GM18498 (cell line): Measurements from ENCODE around the gene DAAM1.

Experiments used
- ATAC-seq: cut with Tn5 transposase; IDR thresholded peaks from one replicate; pipeline ENCODE4 v1.9.1; 2021; ENCODE audit warnings: mild to moderate bottlenecking, moderate library complexity; ENCODE audit not compliant: unreplicated experiment

Gene DAAM1

GRCh38 chr14:59253527-59253926 lies 65.1 kb downstream of the DAAM1 start:
- no peak for ATAC-seq

GRCh38 chr14:59254146-59254910 lies 65.9 kb downstream of the DAAM1 start:
- ATAC-seq = peak; percentile 13

GRCh38 chr14:59254911-59255545 lies 66.6 kb downstream of the DAAM1 start:
- ATAC-seq = peak; percentile 79

GRCh38 chr14:59256331-59256730 lies 67.9 kb downstream of the DAAM1 start:
- ATAC-seq = no peak

GRCh38 chr14:59261334-59261733 lies 72.9 kb downstream of the DAAM1 start:
- ATAC-seq = no peak

GRCh38 chr14:59262717-59263454 lies 74.4 kb downstream of the DAAM1 start:
- no peak for ATAC-seq

GRCh38 chr14:59265808-59266207 lies 77.3 kb downstream of the DAAM1 start:
- ATAC-seq = no peak

- no peak for ATAC-seq
Measured at GRCh38 chr14:59267046-59267445, 78.6 kb downstream of the DAAM1 start.

- no peak for ATAC-seq
Measured at GRCh38 chr14:59268011-59268410, 79.5 kb downstream of the DAAM1 start.

- ATAC-seq = no peak
Measured at GRCh38 chr14:59268858-59269257, 80.4 kb downstream of the DAAM1 start.

- ATAC-seq = no peak
Measured at GRCh38 chr14:59269466-59269865, 81.0 kb downstream of the DAAM1 start.

- no peak for ATAC-seq
Measured at GRCh38 chr14:59271256-59271655, 82.8 kb downstream of the DAAM1 start.

GRCh38 chr14:59271734-59272133 lies 83.3 kb downstream of the DAAM1 start:
- ATAC-seq = no peak

GRCh38 chr14:59272633-59273032 lies 84.2 kb downstream of the DAAM1 start:
- ATAC-seq = no peak

- ATAC-seq = no peak
Measured at GRCh38 chr14:59273737-59274136, 85.3 kb downstream of the DAAM1 start.

GRCh38 chr14:59274991-59275391 lies 86.5 kb downstream of the DAAM1 start:
- ATAC-seq = peak; percentile 79

- ATAC-seq = peak; percentile 88
Measured at GRCh38 chr14:59275668-59276067, 87.2 kb downstream of the DAAM1 start.

GRCh38 chr14:59276235-59276634 lies 87.8 kb downstream of the DAAM1 start:
- no peak for ATAC-seq

- ATAC-seq = no peak
Measured at GRCh38 chr14:59277659-59278058, 89.2 kb downstream of the DAAM1 start.

GRCh38 chr14:59278111-59278510 lies 89.6 kb downstream of the DAAM1 start:
- no peak for ATAC-seq

GRCh38 chr14:59280961-59281360 lies 92.5 kb downstream of the DAAM1 start:
- no peak for ATAC-seq
